ENCODE results near the gene TMEM132D.

- TF ChIP-seq EZH2 (IDR thresholded peaks at IDR 0.05): no peak
- no peak for TF ChIP-seq CTCF (IDR thresholded peaks at IDR 0.05)
These were observed 677.0 kb downstream of the TMEM132D start for GRCh38 chr12:129226851-129227250.
